Pancreas (tissue), 10 donors: ENCODE measurements around the gene ATP8B4. TPM values are rescaled to one million over a fixed set of nuclear protein-coding genes. Genes with fewer than 3 reads are reported as not detected.
A peak's percentile ranks its signal among the peaks of the same experiment; 100 is the strongest.

Experiments
- ATAC-seq, 4 donors: fragments of 200-7000 bp; cut with Tn5 transposase; one replicate each; pipeline versions ENCODE4 v1.8.0 to v1.9.1; 2020; ENCODE audit warnings: mild to moderate bottlenecking in 4 of 4, moderate library complexity in 4 of 4
- DNase-seq, 6 donors: peaks; one replicate each; pipeline ENCODE4 v3.0.0-alpha.2; 2020
- FAIRE-seq: peaks from 2 replicates; lab custom pipeline; 2012; peaks lifted over from hg19 to GRCh38; lab: Jason Lieb, UNC
- H3K27ac ChIP-seq, 4 donors: fragments of 200-600 bp; sonication (generic); 1 replicate in 3 of 4; 2 replicates in 1 of 4; pipeline versions ENCODE4 v1.5.0 to v1.8.0; 2020
- H3K27me3 ChIP-seq, 4 donors: fragments of 200-600 bp; one replicate each; pipeline ENCODE4 v1.8.0; 2021
- H3K36me3 ChIP-seq, 3 donors: fragments of 200-600 bp; sonication (generic) in 1 of 3; one replicate each; pipeline versions ENCODE4 v1.5.0 to v1.8.0; 2020 to 2021
- H3K4me1 ChIP-seq, 3 donors: fragments of 200-600 bp; one replicate each; pipeline ENCODE4 v1.8.0; 2021
- H3K4me3 ChIP-seq, 4 donors: fragments of 200-600 bp; sonication (generic) in 2 of 4; one replicate each; pipeline versions ENCODE4 v1.5.0 to v1.8.0; 2020 to 2021
- H3K9me3 ChIP-seq, 4 donors: fragments of 200-600 bp; one replicate each; pipeline ENCODE4 v1.8.0; 2021
- WGBS, 2 donors: extraction: QIAGEN DNeasy Blood & Tissue Kit; methylation state at CpG; one replicate each; pipeline ENCODE4 v1.1.7; 2013; 5-methylcytosine and 5-hydroxymethylcytosine counted together
- intact Hi-C, 3 donors: fragments of 100-400 bp; cut with DNase I; formaldehyde crosslinking; loops; one replicate each; pipeline versions ENCODE4 v1.11.1 to v1.14.2; 2022
- polyA plus RNA-seq, 2 donors: library from polyadenylated mRNA; stranded (reverse); fragments of 200-250 nt; gene quantifications; one replicate each; pipeline ENCODE4 v1.2.3, GENCODE V29; 2013
- total RNA-seq, 6 donors: library from RNA; stranded (reverse); fragmentation: NEBNext Ultra II Directional in 4 of 6; extraction: Animal tissue kit (Norgen Biotek cat#: 25700) in 4 of 6; gene quantifications; one replicate each; pipeline versions ENCODE4 v1.2.1 to v1.2.4, GENCODE V29; 2021 to 2023
- TF ChIP-seq, protein P1 (sequence below), 4 donors: fragments of 200-600 bp; sonication (generic) in 3 of 4; IDR thresholded peaks; one replicate each; pipeline versions ENCODE4 v1.5.0 to v1.8.0; 2021; ENCODE audit warnings: antibody characterized with exemption in 4 of 4
- donor health status: healthy with polysubstance abuse.
- donor health status: DM: no; HTN: no; CAD: no; lungs with moderate emphysema.
- donor health status: DM: no; HTN: no; CAD: no.
- donor health status: control.
- donor health status: control.
- donor health status: Bipolar disorder and iron deficiency.
- donor health status: DM: yes; HTN: yes; CAD: no.
- donor health status: DM: no; HTN: no; CAD: no.
- donor health status: DM: no; HTN: no; CAD: no.
- donor health status: DM: yes; HTN: yes; CAD: no.

Gene ATP8B4
- total and polyA plus RNA-seq, 8 donors, result 0.55 to 5.3 (median 0.97) TPM

DNA sequence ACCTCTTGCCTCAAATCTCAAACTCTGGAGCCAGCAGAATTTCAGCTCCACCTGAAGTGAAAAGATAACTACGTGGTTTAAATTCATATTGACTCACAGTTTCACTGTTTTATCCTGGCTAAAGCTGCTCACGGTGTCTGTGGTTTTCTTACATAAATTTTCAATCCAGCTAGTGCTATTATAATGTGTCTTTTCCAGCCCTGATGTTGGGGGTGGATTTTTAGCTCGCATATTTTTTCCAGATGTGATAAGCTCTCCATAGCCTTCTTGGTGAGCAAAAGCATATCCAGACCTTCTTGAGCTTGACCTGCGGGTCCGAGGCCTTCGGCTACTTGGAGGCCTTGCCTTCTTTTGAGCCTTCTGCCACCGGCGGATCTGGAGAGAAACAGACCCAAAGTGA, 258.9 kb downstream of the ATP8B4 start:
- FAIRE-seq, result no peak
- WGBS, 2 donors, result 74 to 78% methylated on average over 8 of the region's 8 CpGs
- DNase-seq, result no peak
- TF ChIP-seq, protein P1, sequence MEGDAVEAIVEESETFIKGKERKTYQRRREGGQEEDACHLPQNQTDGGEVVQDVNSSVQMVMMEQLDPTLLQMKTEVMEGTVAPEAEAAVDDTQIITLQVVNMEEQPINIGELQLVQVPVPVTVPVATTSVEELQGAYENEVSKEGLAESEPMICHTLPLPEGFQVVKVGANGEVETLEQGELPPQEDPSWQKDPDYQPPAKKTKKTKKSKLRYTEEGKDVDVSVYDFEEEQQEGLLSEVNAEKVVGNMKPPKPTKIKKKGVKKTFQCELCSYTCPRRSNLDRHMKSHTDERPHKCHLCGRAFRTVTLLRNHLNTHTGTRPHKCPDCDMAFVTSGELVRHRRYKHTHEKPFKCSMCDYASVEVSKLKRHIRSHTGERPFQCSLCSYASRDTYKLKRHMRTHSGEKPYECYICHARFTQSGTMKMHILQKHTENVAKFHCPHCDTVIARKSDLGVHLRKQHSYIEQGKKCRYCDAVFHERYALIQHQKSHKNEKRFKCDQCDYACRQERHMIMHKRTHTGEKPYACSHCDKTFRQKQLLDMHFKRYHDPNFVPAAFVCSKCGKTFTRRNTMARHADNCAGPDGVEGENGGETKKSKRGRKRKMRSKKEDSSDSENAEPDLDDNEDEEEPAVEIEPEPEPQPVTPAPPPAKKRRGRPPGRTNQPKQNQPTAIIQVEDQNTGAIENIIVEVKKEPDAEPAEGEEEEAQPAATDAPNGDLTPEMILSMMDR (IDR thresholded peaks at IDR 0.05), result no peak
- Histone ChIP-seq H3K9me3 (no peaks in the 10 kb centered on the region), H3K27ac (peak overlapping the region in 1 of 4 donors; percentile 17), H3K36me3 (no peaks in the 10 kb centered on the region), H3K4me3 (no peak overlapping the region), H3K4me1 (no peaks in the 10 kb centered on the region), H3K27me3 (no peaks in the 10 kb centered on the region)
- intact Hi-C loops, result no loop called here
- ATAC-seq, result peak in 1 of 4 donors; percentile 17

DNA sequence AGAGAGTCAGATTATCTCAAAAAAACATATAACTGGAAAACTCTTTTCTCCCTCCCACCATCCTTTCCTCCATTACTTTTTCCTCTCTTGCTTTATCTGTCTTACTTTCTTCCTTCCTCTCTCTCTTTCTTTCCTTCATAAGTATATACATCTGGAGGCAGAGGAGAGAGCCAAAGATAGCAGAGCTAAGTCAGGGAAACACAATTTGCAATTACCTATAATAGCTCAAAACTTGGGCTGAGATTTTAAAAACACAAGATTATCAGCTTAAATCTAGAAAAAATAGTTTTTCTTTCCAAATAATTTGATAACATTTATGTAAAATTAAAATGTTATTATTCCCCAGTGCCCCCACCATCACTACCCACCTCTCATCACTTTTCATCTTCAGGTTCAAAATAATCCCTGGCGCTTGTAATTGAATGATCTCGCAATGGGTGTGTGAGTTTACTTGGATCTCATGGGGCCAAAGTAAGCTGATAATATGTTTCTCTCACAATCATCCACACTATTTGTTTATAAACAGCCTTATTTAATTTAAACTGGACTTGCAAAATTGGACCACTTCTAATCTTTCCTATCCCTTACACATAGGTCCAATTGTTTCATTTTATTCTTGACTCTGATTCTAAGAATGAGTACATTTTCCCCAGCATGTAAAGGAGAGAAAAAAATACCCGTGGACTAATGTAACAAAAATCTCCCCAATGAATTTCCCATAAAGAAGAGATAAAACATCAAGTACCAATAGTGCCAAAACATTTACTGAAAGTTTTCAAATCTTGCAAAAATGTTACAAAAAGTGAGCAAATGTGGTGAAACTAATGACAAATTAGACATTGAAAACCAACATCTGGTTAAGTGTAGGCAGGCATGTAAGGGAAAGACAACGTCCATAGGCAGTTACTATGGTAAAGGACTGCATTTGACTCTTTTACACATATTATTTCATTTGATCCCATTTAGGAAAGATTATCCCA, 261.2 kb downstream of the ATP8B4 start:
- H3K27me3 ChIP-seq, result no peaks in the 10 kb centered on the region
- no peaks in the 10 kb centered on the region for H3K9me3 ChIP-seq
- intact Hi-C loops, result no loop called here
- 76 to 77% methylated on average over 4 of the region's 4 CpGs for WGBS, 2 donors
- no peaks in the 10 kb centered on the region for H3K36me3 ChIP-seq
- ATAC-seq (no peak), DNase-seq (no peak), FAIRE-seq (no peak)
- TF ChIP-seq, protein P1 (IDR thresholded peaks at IDR 0.05), result no peak
- no peaks in the 10 kb centered on the region for H3K4me1 ChIP-seq
- H3K4me3 ChIP-seq, result no peak overlapping the region
- no peak overlapping the region for H3K27ac ChIP-seq

DNA sequence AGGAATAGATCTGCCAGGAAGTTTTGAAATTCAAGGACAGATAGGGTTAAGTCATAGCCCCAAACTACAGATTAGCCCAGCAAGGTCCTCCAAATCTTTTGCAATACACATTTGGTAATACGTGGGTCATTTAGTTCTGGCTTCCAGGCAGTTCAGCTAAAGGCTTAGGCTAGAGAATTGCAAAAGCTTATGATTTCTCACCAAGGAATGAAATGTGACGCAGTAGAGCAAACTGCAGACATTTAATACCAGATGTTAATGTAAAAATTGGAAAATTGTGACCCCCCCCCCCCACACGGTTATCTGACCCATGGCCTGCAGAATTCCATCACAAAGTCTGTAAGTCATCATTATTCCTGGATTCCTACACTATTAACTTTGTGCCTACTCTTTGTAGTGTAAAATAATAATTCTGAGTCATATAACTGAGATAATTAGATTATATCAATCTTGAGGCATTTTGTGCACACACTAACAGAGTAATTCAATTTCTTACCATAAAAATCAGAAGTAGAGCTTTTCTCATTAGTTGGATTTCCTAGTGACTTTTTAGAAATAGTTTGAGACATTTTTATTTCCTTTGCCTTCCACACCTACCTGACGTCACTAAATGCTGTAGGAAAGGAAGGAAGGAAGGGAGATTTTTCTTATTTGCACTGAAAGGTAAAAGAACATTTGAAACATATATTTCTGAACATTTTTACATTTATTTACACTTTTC, 263.0 kb downstream of the ATP8B4 start:
- ATAC-seq (peak in 3 of 4 donors; percentile 52 to 83 (median 59)), FAIRE-seq (no peak), DNase-seq (no peak)

DNA sequence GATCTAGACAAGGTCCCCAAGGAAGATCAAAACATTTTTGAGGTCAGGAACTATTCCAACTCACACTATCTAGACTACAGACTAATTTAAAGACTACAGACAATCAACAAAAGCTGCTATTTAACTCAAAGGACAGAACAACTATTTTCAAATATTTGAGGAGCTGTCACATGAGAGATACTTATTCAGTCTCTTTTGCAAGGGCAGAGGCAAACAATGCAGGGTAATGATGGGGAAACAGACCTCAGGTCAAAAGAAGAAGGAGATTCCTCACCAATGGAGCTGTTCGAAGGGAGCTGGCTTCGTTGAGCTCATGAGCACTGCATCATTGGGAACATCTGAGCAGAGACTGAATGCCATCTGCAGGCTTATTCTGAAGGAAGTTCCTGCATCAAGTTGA, 266.3 kb downstream of the ATP8B4 start:
- H3K9me3 ChIP-seq, result no peaks in the 10 kb centered on the region
- no peak for DNase-seq
- 28 to 44% methylated on average over 2 of the region's 2 CpGs for WGBS, 2 donors
- FAIRE-seq, result no peak
- TF ChIP-seq, protein P1 (IDR thresholded peaks at IDR 0.05), result no peak
- no peaks in the 10 kb centered on the region for H3K4me1 ChIP-seq
- no peaks in the 10 kb centered on the region for H3K27me3 ChIP-seq
- no peak overlapping the region for H3K4me3 ChIP-seq
- ATAC-seq, result no peak
- no peaks in the 10 kb centered on the region for H3K36me3 ChIP-seq
- intact Hi-C loops, result no loop called here
- no peak overlapping the region for H3K27ac ChIP-seq

More for the DNA sequence above, 263.0 kb downstream of the ATP8B4 start:
- intact Hi-C loops, result no loop called here
- TF ChIP-seq, protein P1 (IDR thresholded peaks at IDR 0.05), result no peak
- WGBS, 2 donors, result 56 to 57% methylated on average over 4 of the region's 4 CpGs
- H3K9me3 ChIP-seq, result no peaks in the 10 kb centered on the region
- H3K4me1 ChIP-seq, result no peaks in the 10 kb centered on the region
- H3K4me3 ChIP-seq, result no peak overlapping the region
- H3K27ac ChIP-seq, result no peak overlapping the region
- no peaks in the 10 kb centered on the region for H3K36me3 ChIP-seq
- no peaks in the 10 kb centered on the region for H3K27me3 ChIP-seq
